HG02973 (cell line): ENCODE results near the gene HIVEP2.
A peak's percentile ranks its signal among the peaks of the same experiment; 100 is the strongest.

Experiments used
- ATAC-seq: cut with Tn5 transposase; IDR thresholded peaks from one replicate; pipeline ENCODE4 v1.9.1; 2021; ENCODE audit warnings: moderate library complexity; ENCODE audit not compliant: unreplicated experiment

Gene HIVEP2

GRCh38 chr6:142867988-142868812 lies 76.8 kb downstream of the HIVEP2 start:
- ATAC-seq, result peak; percentile 34

- no peak for ATAC-seq
These were observed 77.6 kb downstream of the HIVEP2 start for GRCh38 chr6:142867355-142867801.

- no peak for ATAC-seq
These were observed 81.0 kb downstream of the HIVEP2 start for GRCh38 chr6:142863981-142864380.

- no peak for ATAC-seq
These were observed 83.3 kb downstream of the HIVEP2 start for GRCh38 chr6:142861711-142862110.

GRCh38 chr6:142860498-142860897 lies 84.5 kb downstream of the HIVEP2 start:
- no peak for ATAC-seq

- ATAC-seq, result no peak
These were observed 87.0 kb downstream of the HIVEP2 start for GRCh38 chr6:142857796-142858555.

GRCh38 chr6:142857233-142857761 lies 87.7 kb downstream of the HIVEP2 start:
- peak; percentile 31 for ATAC-seq

GRCh38 chr6:142856624-142857232 lies 88.2 kb downstream of the HIVEP2 start:
- ATAC-seq, result peak; percentile 65

- peak; percentile 33 for ATAC-seq
These were observed 88.9 kb downstream of the HIVEP2 start for GRCh38 chr6:142855893-142856623.

- ATAC-seq, result no peak
These were observed 90.1 kb downstream of the HIVEP2 start for GRCh38 chr6:142854589-142855488.

GRCh38 chr6:142853244-142854180 lies 91.5 kb downstream of the HIVEP2 start:
- no peak for ATAC-seq

GRCh38 chr6:142851601-142852000 lies 93.4 kb downstream of the HIVEP2 start:
- no peak for ATAC-seq

GRCh38 chr6:142850679-142851423 lies 94.1 kb downstream of the HIVEP2 start:
- peak; percentile 64 for ATAC-seq

- ATAC-seq, result no peak
These were observed 96.0 kb downstream of the HIVEP2 start for GRCh38 chr6:142848976-142849375.

- no peak for ATAC-seq
These were observed 96.8 kb downstream of the HIVEP2 start for GRCh38 chr6:142848156-142848555.

GRCh38 chr6:142846883-142847287 lies 98.1 kb downstream of the HIVEP2 start:
- ATAC-seq, result no peak

- ATAC-seq, result no peak
These were observed 98.5 kb downstream of the HIVEP2 start for GRCh38 chr6:142846459-142846831.
